HL-60/S4 treated with retinoic acid at 250 ng/mL for 4 days and 3 days (cell line): ENCODE results near the gene LKAAEAR1.

Experiments
- in situ Hi-C: fragments of 300-500 bp; cut with MboI; formaldehyde crosslinking; loops from 2 replicates; pipeline ENCODE4 v1.7.0; 2022; ENCODE audit warnings: low sequenced_read_pairs

The LKAAEAR1 gene

DNA sequence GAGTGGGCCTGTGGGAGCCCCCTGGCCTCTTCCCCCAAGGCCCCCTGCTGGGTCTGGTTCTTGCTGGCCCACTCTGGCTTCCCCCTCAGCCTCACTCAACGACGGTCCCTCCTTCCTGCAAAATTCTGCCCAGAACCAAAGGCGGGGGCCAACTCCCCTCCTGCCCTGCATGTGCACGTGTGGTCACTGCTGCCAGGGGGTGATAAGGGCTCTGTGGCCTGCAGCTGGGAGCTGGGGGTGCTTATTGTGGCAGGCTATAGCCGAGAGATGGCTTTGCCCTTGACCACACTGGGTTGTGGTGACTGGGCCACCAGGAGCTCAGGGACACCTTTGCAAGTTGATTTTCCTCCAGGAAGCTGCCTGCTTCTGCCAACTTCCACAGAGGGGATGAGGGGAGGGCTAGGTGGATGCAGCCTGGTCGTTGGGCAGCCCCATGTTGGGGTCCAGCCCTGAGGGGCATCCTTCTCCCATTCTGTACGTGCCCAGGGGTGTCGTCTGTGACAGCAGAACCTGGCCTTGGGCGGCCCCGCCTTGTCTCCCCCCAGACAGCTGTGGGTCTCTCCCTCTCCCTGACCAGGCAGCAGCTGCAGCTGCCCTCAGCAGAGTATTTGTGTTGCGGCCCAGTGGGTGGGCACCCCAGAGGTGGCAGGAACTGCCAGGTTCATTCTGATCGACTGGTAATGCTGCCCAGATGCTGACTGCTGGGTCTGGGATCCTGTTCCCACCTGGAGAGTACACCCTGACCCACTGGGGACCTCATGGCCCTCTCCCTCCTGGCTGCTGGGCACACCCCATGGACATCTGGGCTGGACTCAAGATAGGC, 15.6 kb downstream of the LKAAEAR1 start:
- in situ Hi-C loops = no loop called here

DNA sequence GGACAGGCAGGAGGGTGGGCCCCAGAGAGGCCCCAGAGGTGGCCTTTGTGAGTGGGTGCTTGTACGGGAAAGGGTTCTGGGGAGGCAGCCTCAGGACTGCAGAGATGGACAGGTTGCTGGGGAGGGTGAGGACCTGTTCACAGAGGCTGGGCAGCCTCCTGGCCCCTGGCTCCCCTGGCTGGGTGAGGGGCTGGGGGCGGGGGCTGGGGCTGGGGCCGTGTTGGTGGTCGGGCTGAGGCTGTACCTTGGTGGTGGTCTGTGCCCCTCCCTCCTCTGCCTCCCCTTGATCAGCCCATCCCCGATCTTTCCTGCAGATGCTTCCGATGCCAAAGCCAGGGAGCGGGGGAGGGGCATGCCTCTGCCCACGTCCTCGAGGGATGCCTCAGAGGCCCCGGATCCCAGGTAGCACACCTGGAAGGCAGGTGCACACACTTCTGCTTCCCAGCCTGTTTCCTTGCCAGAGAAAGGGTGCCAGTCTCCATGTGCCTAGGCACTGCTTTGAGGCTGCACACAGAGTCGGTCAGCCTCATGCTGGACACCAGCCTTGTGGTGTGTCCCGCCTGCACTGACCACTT, 16.4 kb downstream of the LKAAEAR1 start:
- in situ Hi-C loops = no loop called here

DNA sequence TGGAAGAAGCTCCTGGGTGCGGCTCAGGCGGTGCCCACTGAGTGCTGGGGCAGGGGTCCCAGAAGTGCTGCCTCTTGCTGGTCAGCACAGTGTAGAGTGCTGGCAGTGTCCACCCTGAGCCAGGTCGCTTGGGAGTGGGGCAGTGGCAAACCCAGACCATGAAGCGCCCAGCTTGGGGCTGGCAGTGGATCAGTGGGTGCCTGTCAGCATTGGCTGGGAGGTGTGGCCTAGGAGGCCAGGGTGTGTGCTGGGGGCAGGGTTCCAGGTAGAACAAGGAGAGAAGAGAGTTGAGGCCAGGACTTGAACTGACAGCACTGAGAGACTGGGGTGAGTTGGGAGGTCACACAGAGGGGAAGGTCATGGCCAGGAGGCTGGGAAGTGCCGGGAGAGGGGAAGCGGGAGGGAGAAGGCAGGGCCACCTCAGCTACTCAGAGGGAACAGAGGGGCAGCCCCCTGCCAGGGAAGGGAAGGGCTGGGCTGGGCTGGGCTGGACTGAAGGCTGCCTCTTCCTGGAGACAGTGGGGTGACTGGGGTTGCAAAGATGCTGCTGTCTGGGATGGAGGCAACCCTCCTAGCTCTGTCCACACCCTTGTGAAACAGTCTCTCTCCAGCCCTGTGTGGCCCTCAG, 17.1 kb downstream of the LKAAEAR1 start:
- in situ Hi-C loops = no loop called here

DNA sequence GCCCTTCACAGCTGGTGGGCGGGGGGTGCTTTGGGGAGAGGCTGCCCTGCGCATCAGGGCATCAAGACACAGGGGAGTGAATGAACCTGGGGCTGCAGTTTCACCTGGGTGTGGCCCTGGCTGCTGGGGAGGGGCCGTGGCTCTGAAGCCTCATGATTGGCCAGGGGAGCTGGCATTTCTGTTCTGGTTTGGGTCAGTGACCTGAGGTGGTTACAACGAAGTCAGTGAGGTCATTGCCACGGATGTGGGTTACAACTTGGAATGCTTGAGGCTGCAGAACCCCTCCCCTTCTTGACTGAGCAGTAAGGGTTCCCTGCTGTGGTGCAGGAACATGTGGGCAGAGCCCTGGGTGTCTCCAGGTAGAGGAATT, 18.2 kb downstream of the LKAAEAR1 start:
- in situ Hi-C loops = no loop called here

DNA sequence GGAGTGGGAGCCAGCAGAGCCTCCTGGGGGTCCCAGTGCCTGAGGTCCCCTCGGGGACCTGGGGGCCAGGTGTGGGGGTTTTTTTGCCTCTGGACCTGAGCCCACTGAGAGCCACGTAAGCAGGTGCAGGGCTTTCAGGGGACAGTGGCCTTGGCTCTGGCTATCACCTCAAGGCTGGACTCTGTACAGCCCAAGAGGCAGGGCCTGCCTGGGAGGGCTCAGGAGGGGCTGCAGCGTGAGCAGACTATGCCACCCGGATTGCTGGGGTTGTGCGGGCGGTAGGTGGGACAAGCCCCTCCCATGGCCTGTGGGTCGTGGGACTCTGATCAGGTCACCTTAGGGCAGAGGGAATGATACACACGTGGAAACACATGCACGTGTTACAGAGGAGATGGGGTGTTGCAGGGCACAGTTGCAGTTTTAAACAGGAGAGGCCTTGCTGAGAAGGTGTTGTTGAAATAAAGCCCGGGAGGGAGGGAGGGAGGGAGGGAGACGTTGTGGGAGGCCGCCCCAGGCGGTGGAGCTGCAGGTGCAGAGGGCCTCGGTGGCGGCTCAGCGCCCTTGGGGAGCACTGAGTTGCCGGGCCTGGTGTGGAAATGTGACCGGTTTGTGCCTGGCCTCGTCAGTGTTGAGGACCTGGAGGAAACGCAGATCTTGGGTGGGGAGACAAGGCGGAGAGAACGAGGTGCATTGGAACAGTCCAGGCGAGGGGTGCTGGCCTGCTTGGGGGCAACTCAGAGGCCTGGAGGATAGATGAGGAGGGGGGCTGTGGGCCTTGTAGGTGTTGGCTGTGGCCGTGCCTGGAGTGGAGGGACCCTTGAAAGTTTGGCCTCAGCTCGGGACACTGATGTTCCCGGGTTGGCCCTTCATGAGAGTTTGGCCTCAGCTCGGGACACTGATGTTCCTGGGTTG, 18.9 kb downstream of the LKAAEAR1 start:
- in situ Hi-C loops = no loop called here

DNA sequence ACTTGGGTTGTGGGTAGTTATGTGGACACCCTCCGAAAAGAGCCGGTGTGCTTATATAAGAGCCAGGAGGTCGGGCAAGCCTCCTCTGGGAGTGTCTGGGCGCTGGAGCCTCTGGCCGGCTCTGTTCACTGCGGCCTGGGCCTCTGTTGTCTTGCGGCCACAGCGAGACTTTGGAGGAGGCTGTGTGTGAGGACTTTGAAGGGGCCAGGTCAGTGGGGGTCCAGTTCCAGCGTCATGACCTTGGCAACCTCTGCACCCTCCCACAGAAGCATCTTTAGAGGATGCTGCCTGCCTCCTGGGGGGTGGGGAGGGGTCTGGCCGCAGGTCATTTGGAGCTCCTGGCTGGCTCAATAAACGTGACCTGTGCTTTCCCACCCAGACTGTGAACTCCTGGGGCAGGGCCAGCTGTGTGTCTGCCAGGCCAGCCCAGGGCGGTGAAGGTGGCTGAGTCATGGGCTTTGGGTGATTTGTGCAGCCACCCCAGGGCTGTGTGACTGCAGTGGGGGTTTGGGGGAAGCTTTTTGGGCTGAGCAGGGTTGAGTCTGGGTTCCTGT, 20.0 kb downstream of the LKAAEAR1 start:
- in situ Hi-C loops = no loop called here

DNA sequence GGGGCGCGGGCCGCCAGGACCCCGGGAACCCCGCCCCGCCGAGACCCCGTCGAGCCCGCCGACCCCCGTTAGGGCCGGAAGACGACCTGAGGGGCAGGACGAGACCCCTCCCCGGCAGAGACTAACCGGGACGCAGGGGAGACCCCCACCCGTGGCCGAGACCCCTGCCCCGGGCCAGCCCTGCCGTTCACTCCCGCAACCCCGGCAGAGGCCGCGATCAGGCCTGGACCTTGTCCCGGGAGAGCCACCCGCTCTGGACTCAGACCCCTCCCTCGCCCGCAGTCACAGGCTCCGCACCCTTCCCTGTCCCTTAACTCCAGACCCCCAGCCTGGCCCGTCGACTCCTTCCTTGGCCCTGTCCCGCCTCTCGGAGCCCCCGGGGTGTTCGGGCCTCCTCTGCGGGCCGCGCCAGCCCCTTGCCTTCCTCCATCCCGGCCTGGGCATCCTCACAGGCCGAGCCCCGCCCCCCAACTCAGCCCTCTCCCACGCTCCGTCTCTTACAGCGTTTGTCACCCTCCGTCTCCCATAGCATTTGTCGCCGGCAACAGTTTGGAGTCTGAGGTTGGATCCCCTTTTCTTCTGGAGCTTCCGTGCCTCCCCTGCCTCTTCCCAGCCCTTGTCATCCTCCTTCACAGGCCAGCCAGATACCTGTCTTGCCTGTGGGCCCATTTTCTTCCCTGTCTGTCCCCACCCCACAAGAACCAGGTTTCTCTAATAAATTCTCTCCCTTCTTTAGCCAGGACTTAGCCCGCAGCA, 20.6 kb downstream of the LKAAEAR1 start:
- in situ Hi-C loops = no loop called here

DNA sequence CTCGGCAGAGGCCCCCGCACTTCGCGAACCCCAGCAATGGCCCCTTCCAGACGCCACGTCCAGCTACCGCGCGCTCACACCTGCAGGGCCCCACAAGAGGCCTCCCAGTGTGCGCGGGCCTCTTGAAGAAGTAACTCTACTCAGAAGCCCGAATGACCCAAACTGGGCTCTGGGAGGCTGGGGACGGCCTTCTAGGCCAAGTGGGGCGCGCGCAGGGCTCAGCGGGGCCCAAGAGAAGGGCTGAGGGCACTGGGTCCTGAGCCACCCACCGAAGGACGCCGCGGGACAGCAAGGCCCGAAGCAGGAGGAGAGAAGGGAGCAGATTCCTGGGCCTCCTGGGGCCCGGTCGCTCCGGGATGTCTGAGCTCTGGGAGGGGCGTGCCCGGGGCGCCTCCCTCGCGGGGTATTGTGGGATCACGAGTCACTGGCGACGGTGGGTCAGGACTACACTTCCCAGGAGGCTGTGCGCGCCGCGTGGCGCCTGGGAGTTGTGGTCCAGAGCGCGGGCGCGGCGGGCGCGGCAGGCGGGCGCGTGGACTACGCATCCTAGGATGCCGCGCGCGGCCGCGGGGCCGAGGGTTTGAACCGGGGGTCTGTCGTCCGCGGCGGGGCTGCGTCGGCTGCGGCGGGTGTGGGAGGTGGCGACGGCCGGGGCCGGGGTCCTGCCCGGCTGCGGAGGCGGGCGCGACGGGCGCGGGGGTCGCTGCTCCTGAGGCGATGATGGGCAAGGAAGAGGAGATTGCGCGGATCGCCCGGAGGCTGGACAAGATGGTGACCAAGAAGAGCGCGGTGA, 21.4 kb downstream of the LKAAEAR1 start, which contains the start of gene TCEA2:
TSS of gene TCEA2 (plus strand) at position 603 of the 793 bp plus-strand sequence. CDS start at position 718, 115 bp downstream.
- in situ Hi-C loops = no loop called here

DNA sequence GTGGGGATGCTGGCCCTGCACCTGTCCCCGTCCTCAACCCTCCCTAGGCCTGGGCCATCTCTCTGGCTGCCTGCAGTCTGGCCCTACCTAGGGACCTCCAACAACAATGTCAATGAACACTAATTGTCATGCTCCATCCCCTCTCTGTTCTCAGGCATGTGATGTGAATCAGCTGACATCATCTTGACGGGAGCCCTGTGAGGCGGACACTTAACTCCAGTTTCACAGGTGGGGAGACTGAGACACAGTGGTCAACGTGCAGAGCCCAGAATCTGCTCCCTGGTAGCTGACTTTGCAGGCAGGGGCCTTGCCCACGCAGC, 22.0 kb downstream of the LKAAEAR1 start:
- in situ Hi-C loops = no loop called here

DNA sequence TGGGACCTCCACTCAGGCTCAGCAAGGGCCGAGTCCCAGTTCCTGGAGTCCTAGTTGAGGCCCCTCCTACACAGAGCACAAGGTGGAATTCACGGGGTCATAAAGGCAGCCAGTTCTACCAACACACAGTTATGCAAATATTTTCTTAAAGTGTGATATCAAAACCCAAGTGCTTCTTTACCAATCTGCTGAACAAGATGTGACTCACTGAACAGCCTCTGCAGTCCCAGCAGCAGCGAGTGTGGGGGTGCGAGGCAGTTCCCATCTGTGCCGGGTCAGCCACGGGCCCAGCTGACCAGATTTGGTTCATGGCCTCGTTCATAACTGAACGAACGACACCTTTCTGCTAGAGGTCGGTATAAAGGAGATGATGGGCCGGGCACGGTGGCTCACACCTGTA, 25.7 kb downstream of the LKAAEAR1 start:
- in situ Hi-C loops = no loop called here

DNA sequence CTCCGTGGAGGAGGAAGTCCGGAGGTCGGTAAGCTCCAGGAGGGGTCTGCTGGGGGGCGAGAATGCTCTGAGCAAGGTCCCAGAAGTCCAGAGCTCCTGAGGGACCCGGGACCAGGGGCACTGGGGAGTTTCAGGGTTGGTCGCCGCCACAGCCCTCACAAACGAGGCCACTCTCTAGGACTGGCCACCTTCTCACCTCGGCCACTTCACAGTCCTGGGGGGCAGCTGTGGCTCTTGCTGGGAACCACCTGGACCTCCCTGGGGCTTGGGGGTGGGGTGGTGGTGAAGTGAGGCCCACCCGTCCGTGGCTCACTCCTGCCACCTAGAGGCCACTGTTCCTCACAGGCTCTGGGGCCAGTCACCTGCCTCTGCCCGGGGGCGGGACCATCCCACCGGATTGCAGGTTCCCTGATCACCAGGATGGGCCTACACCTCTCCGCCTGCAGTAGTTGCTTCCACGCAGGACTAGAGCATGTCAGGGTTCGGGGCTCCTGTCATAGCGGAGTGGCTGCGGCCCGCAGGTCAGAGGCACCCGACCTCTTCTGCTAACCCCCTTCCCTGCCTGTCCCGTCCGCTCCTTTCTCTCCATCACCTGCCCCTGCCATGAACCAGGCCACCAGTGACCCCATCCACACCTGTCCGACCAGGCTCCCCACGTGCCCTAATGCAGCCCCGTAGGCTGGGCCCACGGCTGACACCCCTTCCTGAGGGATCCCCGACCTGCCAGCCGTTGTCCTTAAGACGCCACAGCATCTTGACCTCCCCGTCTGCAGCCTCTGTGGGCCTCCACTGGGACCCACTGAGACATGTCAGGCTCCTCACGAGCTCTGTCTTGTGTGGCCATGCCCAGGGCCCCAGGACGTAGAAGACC, 26.3 kb downstream of the LKAAEAR1 start:
- in situ Hi-C loops = no loop called here

DNA sequence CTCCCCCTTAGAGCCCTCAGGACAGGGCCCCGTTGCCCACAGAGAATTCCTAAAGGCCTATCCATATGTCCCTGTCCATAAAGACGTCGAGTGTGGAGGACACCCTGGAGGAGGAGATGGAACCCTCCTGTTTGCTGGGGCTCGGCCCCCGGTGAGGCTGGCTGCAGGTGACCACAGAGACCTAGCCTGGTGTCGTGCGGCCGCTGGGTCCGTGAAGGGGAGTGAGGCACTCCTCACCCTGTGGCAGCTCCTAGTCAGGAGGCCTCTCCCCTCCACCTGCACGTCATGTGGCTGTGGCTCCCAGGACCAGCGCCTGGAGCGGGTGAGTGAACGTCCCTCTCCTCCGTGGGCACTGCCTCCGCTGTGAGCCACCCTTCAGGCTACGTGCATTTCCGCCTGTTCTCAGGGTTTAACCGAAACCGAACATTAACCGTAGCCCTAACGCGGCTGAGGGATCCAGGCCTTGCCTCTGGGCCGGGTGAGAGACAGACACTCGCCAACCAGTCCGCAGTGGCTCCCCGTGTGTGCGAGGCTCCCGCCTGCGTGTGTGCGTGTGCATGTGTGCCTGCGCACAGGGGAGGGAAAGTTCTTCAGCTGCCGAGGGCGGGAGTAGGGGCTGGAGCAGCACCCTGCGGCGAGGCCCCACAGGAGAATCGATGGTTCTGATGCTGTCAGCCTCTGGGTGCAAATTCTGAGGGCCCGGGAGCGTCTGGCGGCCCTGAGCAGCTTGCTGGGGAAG, 27.1 kb downstream of the LKAAEAR1 start:
- in situ Hi-C loops = no loop called here

DNA sequence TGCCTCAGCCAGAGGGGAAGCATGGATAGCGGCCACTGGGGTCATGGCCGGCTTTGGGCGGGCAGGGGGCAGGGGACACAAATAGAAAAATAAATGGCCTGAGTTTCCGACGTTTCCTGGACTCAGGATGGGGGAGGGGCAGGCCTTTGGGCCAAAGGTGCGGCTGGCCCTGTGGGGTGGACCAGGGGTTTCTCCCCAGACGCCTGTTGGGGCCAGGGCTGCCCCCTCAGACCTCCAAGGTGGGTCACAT, 27.6 kb downstream of the LKAAEAR1 start:
- in situ Hi-C loops = no loop called here

DNA sequence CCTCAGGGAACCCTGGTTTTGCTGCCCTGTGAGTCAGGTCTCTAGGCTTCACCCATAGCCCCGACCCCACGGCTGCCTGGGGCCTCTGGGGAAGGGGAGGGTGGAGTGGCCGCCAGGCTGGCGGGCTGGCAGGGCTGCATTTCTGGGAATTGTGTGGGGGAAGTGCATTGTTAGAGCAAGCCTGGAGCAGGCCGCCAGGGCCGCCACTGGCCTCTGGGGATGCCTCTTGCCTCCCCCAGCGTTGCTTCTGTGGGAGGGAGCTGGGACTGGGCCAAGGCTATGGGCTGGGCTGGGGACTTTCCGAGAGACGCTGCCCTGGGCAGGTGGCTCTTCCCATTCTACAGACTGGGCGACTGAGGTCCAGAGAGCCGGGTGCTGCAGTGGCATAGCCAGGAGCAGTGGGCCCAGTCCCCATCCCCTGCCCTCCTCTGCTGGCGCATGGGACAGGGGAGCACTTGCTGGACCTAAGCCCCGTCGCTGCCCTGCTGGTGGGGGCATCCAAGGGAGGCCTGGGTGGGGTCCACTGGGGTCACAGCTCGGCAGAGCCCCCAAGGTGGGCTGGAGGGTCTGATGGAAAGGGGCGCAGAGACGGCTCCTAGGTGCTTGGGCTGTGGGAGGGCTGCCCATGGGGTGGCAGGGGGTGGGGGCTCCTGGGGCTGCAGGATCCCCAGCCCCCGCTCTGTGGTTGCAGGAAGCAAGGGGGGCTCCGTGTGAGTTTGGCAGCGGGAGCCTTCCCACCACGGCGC, 28.1 kb downstream of the LKAAEAR1 start:
- in situ Hi-C loops = no loop called here

DNA sequence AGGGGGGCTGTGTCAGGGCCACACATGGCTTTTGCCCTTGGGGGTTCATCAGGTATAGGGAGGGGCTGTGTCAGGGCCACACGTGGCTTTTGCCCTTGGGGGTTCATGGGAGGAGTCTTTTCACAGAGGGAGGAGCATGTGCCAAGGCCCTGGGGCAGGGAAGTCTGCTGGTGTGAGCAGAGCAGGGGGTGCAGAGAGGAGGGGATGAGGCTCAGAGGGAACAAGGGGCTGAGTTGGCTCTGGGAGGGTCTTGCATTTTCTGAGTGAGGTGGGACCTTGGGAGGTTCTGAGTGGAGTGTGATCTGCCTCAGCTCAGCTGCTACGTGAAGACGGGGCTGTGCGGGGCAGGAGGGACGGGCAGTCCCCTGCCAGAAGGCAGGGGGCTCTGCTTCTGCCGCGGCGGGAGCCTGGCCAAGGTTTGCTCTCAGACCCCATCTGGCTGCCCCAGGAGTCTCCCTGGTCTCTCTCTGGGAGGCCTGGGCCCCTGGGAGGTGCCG, 28.8 kb downstream of the LKAAEAR1 start:
- in situ Hi-C loops = no loop called here

DNA sequence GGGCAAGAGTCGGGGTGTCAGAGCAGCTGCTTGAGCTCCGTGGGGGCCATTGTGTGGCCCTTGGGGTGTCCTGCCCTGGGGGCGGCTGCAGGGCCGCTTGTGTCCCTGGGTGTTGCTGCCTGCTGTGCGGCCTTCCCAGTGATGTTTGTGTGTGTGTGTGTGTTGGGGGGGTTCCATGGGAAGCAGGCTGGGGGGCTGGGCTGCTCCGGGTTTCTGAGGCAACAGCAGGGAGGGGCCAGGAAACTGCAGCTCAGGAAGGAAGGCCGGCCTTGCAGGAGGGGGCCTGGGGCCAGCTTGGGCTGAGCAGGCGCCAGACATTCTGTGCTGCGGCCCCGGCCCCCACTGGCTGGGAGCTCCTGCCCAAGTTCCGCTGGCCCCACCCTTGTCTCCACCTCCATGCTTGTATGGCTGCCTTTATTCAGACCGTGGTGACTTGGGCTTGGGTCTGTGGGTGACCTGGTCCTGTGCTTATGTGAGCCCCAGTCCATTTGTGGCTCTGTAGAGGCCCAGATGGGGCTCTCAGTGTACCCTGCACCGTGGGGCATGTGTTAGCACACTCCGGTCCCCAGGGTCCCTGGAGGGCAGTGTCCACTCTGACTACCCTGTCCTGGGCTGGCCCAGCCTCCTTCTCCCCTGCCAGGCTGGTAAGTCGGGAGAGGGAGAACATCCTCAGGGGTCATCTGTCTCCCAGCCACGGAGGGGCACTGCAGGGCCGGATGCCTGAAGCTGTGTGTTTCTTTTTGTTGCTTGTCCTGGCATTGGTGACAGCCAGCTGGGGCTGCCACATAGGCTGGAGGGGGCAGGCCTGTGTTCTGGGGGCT, 30.1 kb downstream of the LKAAEAR1 start:
- in situ Hi-C loops = no loop called here
